ENCODE measurements around the gene NR2F2.

- no peak for TF ChIP-seq SIN3A (IDR thresholded peaks at IDR 0.05; ENCODE audit: borderline replicate concordance, insufficient read depth, low read length)
- no peak for TF ChIP-seq TAF1 (IDR thresholded peaks at IDR 0.05; ENCODE audit: borderline replicate concordance, insufficient read depth, low read length)
- no peak; the same call in 1 of the 2 replicates for TF ChIP-seq POLR2AphosphoS5 (IDR thresholded peaks at IDR 0.05; ENCODE audit: low read depth, low read length)
- TF ChIP-seq REST (IDR thresholded peaks at IDR 0.05; ENCODE audit: insufficient read depth in 1 of 2, low read depth in 2 of 2, low read length in 2 of 2) = no peak
Measured at GRCh38 chr15:96330064-96330449, 443 bp upstream of the NR2F2 start.

Measured in PFSK-1 (cell line).